ENCODE measurements around the gene PCBP3.
"Not testable (repeated sequence)": the region's sequence is repeated elsewhere in the genome, so short reads cannot be mapped to it uniquely, and the experiment has no call there.

Gene PCBP3

DNA sequence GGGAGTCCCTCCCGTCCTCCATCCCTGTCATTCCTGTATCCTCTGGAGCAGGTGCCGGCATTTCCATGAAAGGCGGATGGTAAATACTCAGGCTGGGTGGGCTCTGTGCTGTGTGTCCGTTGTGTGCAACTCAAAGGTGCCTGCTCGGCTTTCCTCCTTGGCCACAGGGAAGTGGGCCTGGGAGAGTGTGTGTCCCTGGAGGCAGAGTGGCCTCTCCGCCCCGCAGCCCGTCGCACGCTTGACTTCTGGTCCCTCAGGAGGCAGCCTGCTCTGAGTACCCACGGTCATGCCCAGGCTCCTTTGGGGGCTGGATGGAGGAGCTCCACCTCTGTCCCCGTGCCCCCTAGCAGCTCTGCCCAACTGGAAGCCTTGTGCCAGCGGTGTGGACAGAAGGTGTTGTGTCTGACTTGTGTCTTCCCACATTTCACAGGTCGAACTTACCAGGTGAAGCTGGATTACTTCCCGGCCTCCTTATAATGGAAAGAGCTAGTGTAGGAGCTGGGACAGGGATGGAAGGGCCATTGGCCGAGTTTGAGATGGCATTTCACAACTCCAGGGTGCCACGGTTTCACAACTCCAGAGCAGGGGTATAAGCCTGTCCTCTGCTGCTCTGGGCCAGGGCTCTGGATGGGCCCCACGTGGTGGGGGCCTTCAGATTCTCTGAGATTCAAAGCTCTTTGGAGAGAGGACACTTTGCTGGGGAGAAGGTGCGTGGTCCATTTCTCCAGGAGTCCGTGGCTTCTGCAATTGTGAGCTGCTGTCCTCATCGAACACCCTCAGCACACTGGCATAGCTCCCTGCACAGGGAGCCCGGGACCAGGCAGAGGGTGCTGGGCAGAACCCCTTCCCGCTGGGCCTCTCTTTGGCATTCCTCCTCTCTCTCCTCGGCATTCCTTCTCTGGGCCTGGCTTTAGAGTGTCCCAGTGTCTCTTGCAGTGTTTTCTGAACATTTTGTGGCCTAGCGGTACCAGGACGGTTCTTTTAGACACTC is 185.3 kb downstream of the PCBP3 start:
- DNase-seq (ENCODE audit: low read depth): no peak

- no peak for DNase-seq (ENCODE audit: low read depth)
Observed at GRCh38 chr21:45829668-45830067, 186.1 kb downstream of the PCBP3 start.

DNA sequence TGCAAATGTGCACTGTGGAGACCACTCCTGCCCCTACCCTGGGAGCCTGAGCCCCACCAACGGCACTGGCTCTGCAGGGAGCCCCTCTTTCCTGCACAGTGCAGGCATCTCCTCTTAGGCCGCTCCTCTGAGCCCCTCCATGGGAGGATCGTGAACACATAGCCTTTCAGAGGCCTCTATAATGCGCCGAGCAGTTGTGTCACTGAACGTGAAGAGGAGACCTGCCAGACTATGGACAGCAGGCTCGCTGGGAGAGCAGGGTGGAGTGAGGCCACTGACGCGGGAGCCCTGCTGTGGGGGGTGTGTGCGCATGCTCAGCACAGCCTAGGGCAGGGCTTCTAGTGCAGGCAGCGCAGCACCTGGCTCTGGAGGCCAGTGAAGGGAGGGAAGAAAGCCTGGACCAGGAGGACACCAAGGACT is 186.7 kb downstream of the PCBP3 start:
- no peak for DNase-seq (ENCODE audit: low read depth)

DNA sequence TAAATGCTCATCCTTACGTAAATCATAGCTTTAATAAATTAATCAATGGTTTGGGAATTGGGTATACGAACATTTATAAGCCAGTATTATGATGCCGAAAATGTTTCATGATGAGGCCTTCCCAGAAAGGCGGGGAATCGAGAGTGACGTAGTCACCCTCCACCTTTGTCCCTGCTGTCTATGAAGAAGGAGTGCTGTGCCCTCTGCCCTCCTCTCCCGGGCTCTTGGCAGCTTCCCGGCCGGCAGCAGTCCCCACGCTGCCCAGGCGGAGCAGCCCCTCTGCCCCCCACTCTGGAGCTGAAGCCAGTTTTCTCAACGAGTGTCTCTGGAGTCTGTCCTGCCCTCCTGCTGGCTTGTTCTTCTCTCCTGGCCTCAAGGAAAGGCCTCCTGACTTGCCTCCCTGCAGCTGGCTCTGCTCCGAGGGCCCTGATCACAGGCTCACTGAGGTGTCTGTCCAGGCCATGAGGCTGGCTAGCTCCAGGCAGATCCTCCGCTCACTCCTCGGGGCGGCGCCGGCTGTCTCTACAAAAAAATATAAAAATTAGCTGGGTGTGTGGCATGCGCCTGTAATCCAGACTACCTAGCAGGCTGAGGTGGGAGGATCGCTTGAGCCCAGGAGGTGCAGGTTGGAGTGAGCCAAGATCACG is 187.3 kb downstream of the PCBP3 start:
- DNase-seq (ENCODE audit: low read depth): no peak

- no peak for DNase-seq (ENCODE audit: low read depth)
Observed at GRCh38 chr21:45831991-45832740, 188.6 kb downstream of the PCBP3 start.

DNA sequence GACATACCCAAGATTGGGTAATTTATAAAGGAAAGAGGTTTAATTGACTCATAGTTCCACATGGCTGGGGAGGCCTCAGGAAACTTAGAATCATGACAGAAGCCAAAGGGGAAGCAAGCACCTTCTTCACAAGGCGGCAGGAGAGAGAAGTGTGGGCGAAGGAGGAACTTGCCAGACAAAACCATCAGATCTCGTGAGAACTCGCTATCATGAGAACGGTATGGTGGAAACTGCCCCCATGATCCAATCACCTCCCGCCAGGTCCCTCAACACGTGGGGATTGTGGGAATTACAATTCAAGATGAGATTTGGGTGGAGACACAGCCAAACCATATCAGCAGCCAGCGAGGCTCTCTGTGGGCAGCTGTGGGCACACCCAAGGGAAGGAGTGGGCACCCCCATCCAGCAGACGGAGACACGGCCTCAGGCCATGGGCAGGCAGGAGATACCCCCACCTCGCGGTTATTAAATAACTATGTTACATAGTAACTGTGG is 189.3 kb downstream of the PCBP3 start:
- DNase-seq (ENCODE audit: low read depth): not testable (repeated sequence)

GRCh38 chr21:45833414-45833813 is 189.9 kb downstream of the PCBP3 start:
- DNase-seq (ENCODE audit: low read depth): no peak

GRCh38 chr21:45834026-45834715 is 190.6 kb downstream of the PCBP3 start:
- DNase-seq (ENCODE audit: low read depth): no peak

DNA sequence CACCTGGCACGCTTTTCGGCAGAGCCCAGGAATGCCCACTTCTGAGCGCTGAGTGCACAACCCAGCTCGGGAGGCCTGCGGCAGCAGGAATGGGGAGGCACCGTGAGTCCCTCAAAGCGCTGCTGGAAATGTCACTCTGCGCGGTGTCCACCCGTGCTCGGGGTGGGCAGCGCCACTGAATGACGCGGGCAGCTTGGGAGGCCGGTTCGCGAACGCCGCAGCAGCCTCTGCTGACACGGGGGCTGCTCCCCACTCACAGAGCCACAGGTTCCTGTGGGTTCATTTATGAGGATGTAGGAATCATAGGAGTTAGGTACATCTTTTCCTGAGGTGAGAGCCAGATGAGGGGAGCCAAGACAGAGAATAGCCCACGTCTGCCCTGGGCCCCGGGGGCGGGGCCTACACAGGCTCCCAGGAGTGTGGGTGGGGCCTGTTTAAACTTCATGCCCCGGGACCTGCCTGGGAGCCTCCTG is 191.3 kb downstream of the PCBP3 start:
- no peak for DNase-seq (ENCODE audit: low read depth)

- DNase-seq (ENCODE audit: low read depth): no peak
Observed at GRCh38 chr21:45835301-45836267, 192.1 kb downstream of the PCBP3 start.

GRCh38 chr21:45836268-45836655 is 192.7 kb downstream of the PCBP3 start:
- DNase-seq (ENCODE audit: low read depth): no peak

GRCh38 chr21:45836694-45837670 is 193.5 kb downstream of the PCBP3 start:
- no peak for DNase-seq (ENCODE audit: low read depth)

DNA sequence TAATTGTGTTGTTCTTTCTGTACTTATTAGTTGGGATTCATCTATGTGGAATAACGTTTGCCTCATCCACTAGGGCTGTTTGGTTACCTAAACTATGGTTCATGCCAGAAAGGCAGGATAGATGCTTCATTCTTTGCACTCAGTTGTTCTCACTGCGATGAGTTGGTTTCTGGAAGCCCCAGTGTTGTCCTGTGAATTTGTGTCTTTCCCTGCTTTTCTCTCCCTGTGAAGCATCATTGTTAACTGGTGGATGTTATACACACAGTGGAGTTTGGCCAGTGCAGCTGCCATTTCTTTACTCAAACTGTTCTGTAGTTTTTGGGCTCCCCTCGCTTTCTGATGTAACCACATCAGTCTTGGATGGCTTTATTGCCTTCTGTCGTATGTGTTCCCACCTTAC is 194.4 kb downstream of the PCBP3 start:
- no peak for DNase-seq (ENCODE audit: low read depth)

GRCh38 chr21:45838634-45839033 is 195.1 kb downstream of the PCBP3 start:
- DNase-seq (ENCODE audit: low read depth): no peak

DNA sequence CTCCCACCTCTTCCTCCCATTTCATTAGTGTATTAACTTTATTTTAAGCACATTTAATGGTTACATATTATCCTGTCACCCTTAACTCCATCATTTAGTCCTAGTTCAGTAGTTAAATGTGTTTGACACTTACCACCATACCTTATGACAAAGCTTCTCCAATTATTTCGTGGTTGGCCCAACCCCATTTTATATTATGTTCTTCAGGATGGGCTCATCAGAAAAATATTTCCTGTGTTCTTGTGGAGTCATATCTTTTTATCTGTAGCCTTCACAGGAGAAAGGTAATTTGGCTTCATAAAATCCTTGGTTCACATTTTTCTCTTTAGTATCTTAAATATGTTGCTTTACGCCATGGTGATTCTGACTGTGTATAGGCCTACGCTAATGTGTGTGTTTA is 195.7 kb downstream of the PCBP3 start:
- DNase-seq (ENCODE audit: low read depth): no peak

- no peak for DNase-seq (ENCODE audit: low read depth)
Observed at GRCh38 chr21:45841033-45841432, 197.5 kb downstream of the PCBP3 start.

- no peak for DNase-seq (ENCODE audit: low read depth)
Observed at GRCh38 chr21:45843426-45843825, 199.9 kb downstream of the PCBP3 start.

- no peak for DNase-seq (ENCODE audit: low read depth)
Observed at GRCh38 chr21:45844181-45844580, 200.7 kb downstream of the PCBP3 start.

DNA sequence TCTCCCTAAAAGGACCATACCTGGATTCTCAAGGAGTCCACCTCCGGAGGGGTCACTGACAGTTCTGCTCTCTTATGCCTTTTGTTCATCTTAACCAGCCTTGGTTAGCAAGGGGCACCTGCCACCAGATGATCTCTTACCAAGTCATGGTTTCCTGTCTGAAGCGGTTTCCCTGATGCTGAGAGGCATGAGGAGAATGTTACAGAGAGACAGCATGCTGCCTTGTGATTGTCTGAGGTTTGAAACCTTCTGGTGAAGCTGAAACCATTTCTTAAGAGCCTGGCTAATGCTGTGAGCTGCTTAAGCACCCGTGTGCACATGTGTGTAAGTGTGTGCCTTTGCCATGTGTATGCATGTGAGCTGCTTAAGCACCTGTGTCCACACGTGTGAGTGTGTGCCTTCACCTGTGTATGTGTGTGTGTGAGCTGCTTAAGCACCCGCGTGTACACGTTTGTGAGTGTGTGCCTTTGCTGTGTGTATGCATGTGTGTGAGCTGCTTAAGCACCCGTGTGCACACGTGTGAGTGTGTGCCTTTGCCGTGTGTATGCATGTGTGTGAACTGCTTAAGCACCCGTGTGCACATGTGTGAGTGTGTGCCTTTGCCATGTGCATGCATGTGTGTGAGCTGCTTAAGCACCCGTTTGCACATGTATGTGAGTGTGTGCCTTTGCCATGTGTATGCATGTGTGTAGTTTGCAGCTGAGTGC is 201.7 kb downstream of the PCBP3 start:
- no peak for DNase-seq (ENCODE audit: low read depth)

Data from T-helper 22 cell (primary cell).